ENCODE data around the gene CHCT1.

GRCh38 chr17:60463157-60463835, 41.0 kb downstream of the CHCT1 start:
- TF ChIP-seq MXI1 (IDR thresholded peaks at IDR 0.05; ENCODE audit: low read depth, low read length) (no peak), CTCF (IDR thresholded peaks at IDR 0.05) (no peak), SIN3A (IDR thresholded peaks at IDR 0.05; ENCODE audit: borderline replicate concordance, low read depth, low read length) (no peak), ZBTB33 (IDR thresholded peaks at IDR 0.05; ENCODE audit: borderline replicate concordance, low read depth) (no peak), USF2 (IDR thresholded peaks at IDR 0.05; ENCODE audit: borderline replicate concordance, low read depth, low read length) (no peak)
